ENCODE results near the gene DUSP15. TPM values are rescaled to one million over a fixed set of nuclear protein-coding genes. Genes with fewer than 3 reads are reported as not detected.

DUSP15 gene
- total RNA-seq, 1 donor from 2014 or later, result 0.80 TPM

DNA sequence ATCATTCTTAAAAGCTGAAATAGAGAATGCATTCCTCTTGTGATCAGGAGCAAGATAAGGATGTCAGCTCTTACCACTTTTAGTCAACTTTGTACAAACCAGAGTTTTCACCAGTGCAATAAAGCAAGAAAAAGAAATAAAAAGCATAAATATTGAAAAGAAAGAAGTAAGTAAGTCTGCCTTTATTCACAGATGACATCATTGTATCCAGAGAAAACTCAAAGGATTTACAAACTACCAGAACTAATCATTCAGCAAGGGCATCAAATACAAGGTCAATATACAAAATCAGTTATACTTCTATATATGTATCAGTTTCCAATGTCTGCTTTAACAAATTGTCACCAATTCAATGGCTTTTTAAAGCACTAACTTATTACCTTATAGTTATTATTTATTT is 13.5 kb upstream of the DUSP15 start:
- intact Hi-C loops (cut with DNase I), result no loop called here
- no peak for DNase-seq
- Histone ChIP-seq H3K9me3 (no peaks in the 10 kb centered on the region), H3K4me3 (no peak overlapping the region), H3K36me3 (no peaks in the 10 kb centered on the region), H3K27me3 (ENCODE audit: low read depth) (no peaks in the 10 kb centered on the region), H3K27ac (no peak overlapping the region), H3K4me1 (peaks cover 5% of the 10 kb centered on the region)
- ATAC-seq, result no peak
- TF ChIP-seq, protein P1, sequence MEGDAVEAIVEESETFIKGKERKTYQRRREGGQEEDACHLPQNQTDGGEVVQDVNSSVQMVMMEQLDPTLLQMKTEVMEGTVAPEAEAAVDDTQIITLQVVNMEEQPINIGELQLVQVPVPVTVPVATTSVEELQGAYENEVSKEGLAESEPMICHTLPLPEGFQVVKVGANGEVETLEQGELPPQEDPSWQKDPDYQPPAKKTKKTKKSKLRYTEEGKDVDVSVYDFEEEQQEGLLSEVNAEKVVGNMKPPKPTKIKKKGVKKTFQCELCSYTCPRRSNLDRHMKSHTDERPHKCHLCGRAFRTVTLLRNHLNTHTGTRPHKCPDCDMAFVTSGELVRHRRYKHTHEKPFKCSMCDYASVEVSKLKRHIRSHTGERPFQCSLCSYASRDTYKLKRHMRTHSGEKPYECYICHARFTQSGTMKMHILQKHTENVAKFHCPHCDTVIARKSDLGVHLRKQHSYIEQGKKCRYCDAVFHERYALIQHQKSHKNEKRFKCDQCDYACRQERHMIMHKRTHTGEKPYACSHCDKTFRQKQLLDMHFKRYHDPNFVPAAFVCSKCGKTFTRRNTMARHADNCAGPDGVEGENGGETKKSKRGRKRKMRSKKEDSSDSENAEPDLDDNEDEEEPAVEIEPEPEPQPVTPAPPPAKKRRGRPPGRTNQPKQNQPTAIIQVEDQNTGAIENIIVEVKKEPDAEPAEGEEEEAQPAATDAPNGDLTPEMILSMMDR (IDR thresholded peaks at IDR 0.05), result no peak

DNA sequence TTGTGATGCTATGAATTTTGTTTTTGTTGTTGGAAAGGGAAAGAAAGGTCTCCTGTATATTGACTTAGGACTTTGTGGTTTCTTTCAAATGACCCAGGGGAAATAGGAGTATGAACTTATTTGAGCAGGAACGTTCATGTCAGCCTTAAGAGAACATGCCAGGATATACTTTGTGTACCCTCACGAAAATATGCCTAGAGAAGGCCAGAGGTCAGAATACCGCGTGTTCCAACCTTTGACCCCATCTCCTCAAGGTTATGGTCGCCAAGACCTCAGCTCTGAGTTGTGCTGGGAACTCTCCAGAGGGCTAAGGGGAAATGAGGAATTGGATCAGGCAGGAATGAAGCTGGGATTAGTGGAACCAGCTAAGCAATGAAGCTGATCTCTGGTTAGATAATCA is 11.6 kb upstream of the DUSP15 start:
- no peaks in the 10 kb centered on the region for H3K9me3 ChIP-seq
- H3K36me3 ChIP-seq, result no peaks in the 10 kb centered on the region
- no peak overlapping the region for H3K4me3 ChIP-seq
- DNase-seq (no peak), ATAC-seq (no peak)
- intact Hi-C loops (cut with DNase I), result no loop called here
- TF ChIP-seq, protein P1 (IDR thresholded peaks at IDR 0.05), result no peak
- H3K27ac ChIP-seq, result no peak overlapping the region
- H3K4me1 ChIP-seq, result peaks cover 5% of the 10 kb centered on the region
- H3K27me3 ChIP-seq (ENCODE audit: low read depth), result no peaks in the 10 kb centered on the region

DNA sequence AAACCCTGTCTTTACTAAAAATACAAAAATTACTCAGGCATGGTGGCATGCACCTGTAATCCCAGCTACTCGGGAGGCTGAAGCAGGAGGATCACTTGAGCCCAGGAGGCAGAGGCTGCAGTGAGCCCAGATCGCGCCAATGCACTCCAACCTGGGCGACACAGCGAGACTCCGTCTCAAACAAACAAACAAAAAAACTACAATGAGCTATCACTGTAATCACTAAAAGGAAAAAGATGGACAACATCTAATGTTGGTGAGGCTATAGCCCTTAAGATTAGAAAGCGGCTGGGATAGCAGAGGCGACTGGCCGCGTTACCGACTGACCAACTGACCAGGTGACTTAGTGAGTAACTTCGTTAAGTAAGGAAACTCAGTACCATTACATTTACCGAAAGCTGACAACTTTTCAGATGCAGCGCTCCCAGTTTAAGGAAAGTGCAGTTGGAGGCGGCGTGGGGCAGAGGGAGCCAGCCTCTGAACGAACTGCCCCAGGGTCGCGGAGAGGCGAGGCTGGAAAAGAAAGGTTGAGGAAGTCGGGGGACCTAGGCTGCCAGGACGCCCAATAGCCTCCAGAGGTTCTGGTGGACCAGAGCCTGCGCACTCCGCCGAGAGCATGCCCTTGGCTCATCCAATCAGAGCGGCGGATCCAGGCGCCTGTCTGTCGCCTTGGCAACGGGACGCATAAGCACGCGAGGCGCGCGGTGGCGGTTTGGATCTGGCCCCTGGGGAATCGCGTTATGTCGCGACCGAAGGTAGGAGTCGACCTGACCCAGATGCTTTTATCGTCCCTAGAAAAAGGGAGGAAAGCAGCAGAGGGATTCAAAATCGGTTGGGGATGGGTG is 9.0 kb upstream of the DUSP15 start:
- ATAC-seq, result peak; percentile 99 to 100
- no peaks in the 10 kb centered on the region for H3K9me3 ChIP-seq
- intact Hi-C loops (cut with DNase I), result no loop called here
- H3K27ac ChIP-seq, result peak overlapping the region; percentile 82
- no peaks in the 10 kb centered on the region for H3K36me3 ChIP-seq
- H3K27me3 ChIP-seq (ENCODE audit: low read depth), result no peaks in the 10 kb centered on the region
- H3K4me1 ChIP-seq, result peaks cover 5% of the 10 kb centered on the region
- DNase-seq, result peak; percentile 99
- peak overlapping the region; percentile 69 for H3K4me3 ChIP-seq
- TF ChIP-seq, protein P1 (IDR thresholded peaks at IDR 0.05), result peak; percentile 9

DNA sequence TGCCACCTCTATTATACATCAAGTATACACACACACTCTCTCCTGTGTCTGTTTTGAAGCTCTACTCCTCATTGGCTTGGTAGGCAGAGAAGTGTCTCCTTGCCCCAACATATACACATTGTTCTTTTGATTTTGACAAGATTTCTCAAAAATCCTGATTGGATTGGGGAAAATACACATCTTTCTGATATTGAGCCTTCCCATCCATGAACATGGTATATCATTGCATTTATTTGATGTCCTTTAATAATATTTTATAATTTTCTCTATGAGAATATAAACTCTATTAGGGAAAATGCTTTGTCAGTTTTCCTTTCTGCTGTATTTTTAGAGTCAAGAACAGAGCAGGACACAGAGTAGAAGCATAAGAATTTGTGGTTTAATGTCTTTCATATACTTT is 7.4 kb upstream of the DUSP15 start:
- peaks cover 5% of the 10 kb centered on the region for H3K4me1 ChIP-seq
- TF ChIP-seq, protein P1 (IDR thresholded peaks at IDR 0.05), result no peak
- intact Hi-C loops (cut with DNase I), result no loop called here
- H3K27me3 ChIP-seq (ENCODE audit: low read depth), result no peaks in the 10 kb centered on the region
- no peak overlapping the region for H3K27ac ChIP-seq
- H3K4me3 ChIP-seq, result no peak overlapping the region
- no peak for DNase-seq
- H3K9me3 ChIP-seq, result no peaks in the 10 kb centered on the region
- H3K36me3 ChIP-seq, result no peaks in the 10 kb centered on the region
- no peak for ATAC-seq

DNA sequence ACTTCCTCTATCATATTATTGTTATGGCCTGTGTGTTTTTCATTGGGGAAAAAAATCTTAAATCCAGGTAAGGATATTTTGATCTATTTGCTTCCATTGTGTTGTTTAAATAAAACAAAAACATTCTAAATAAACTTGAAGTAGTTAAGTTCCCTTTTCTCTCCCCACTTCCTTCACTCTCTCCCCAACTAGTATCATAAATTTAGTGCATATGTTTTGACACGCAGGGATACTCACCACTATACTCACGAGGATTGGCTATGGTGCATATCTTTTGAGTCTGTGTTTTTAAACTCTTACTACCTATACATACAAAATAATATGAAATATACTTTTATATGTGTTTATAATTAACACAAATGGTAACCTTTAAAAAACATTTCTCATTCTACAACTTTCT is 5.3 kb upstream of the DUSP15 start:
- Histone ChIP-seq H3K4me3 (no peak overlapping the region), H3K4me1 (peaks cover 10% of the 10 kb centered on the region), H3K36me3 (no peaks in the 10 kb centered on the region), H3K27me3 (ENCODE audit: low read depth) (peaks cover 2% of the 10 kb centered on the region), H3K9me3 (no peaks in the 10 kb centered on the region), H3K27ac (no peak overlapping the region)
- no peak for DNase-seq
- ATAC-seq, result no peak
- TF ChIP-seq, protein P1 (IDR thresholded peaks at IDR 0.05), result no peak
- intact Hi-C loops (cut with DNase I), result no loop called here
